Measurements from ENCODE around the gene GALNT10. TPM values are rescaled to one million over a fixed set of nuclear protein-coding genes. Genes with fewer than 3 reads are reported as not detected.

Gene GALNT10
- polyA plus RNA-seq, 1 of the 3 experiments (the other 2 are of a cell fraction), result 56.3 TPM

DNA sequence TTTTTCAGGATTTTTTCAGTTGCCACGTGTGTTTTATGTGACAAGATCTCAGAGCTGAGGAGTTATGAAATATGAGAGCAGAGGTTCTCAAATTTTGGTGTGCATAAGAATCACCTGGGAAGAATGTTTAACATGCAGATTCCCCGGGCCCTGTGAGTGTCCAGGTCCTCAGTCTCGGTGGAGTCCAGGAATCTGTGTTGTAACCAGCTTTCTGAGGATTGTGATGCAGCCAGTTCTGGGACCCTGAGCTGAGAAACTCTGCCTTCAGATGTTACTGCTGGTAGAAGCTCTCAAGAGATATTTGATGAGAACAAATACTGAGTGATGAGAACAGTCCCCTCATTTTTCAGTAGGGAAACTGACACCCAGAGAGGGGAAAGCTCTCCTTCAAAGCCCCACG is 152.4 kb downstream of the GALNT10 start (continued):
- TF ChIP-seq, protein P1, sequence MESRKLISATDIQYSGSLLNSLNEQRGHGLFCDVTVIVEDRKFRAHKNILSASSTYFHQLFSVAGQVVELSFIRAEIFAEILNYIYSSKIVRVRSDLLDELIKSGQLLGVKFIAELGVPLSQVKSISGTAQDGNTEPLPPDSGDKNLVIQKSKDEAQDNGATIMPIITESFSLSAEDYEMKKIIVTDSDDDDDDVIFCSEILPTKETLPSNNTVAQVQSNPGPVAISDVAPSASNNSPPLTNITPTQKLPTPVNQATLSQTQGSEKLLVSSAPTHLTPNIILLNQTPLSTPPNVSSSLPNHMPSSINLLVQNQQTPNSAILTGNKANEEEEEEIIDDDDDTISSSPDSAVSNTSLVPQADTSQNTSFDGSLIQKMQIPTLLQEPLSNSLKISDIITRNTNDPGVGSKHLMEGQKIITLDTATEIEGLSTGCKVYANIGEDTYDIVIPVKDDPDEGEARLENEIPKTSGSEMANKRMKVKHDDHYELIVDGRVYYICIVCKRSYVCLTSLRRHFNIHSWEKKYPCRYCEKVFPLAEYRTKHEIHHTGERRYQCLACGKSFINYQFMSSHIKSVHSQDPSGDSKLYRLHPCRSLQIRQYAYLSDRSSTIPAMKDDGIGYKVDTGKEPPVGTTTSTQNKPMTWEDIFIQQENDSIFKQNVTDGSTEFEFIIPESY (IDR thresholded peaks at IDR 0.05; ENCODE audit: borderline replicate concordance, low read depth), result no peak
- TF ChIP-seq ELF1 (IDR thresholded peaks at IDR 0.05) (no peak), FOSL2 (IDR thresholded peaks at IDR 0.05; ENCODE audit: borderline replicate concordance, low read depth) (no peak), EZH2phosphoT487 (IDR thresholded peaks at IDR 0.05; ENCODE audit: borderline replicate concordance, low read depth) (no peak), TAF1 (IDR thresholded peaks at IDR 0.05; ENCODE audit: borderline replicate concordance, low read depth, low read length) (no peak), MEF2A (IDR thresholded peaks at IDR 0.05; ENCODE audit: borderline replicate concordance, low read depth) (no peak), FOXJ3 (CRISPR knock-in tag; IDR thresholded peaks at IDR 0.05) (no peak), NRF1 (IDR thresholded peaks at IDR 0.05; ENCODE audit: low read depth, low read length) (no peak)
- TF ChIP-seq, protein P2, sequence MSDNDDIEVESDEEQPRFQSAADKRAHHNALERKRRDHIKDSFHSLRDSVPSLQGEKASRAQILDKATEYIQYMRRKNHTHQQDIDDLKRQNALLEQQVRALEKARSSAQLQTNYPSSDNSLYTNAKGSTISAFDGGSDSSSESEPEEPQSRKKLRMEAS (IDR thresholded peaks at IDR 0.05; ENCODE audit: low read depth), result no peak
- TF ChIP-seq, protein P3, sequence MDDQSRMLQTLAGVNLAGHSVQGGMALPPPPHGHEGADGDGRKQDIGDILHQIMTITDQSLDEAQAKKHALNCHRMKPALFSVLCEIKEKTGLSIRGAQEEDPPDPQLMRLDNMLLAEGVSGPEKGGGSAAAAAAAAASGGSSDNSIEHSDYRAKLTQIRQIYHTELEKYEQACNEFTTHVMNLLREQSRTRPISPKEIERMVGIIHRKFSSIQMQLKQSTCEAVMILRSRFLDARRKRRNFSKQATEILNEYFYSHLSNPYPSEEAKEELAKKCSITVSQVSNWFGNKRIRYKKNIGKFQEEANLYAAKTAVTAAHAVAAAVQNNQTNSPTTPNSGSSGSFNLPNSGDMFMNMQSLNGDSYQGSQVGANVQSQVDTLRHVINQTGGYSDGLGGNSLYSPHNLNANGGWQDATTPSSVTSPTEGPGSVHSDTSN (IDR thresholded peaks at IDR 0.05), result no peak

DNA sequence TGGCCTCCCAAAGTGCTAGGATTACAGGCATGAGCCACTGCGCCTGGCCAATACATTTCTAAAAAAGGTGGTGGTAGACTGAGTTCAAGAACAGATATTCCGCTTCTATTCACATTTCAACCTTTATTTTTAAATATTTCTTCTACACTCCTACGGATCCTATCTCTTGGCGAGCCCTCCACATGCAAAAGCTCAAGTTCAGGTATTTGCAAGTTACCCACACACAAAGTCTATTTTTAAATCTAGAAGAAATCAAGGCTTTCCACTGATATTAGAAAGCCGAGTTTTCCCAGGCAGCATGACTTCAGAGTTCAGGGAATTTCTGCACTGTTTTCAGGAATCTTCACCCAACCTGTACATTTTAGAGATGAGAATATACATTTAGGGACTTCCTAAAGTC is 153.9 kb downstream of the GALNT10 start:
- no peak for TF ChIP-seq TCF12 (IDR thresholded peaks at IDR 0.05)
- no peak for TF ChIP-seq FOXM1 (IDR thresholded peaks at IDR 0.05; ENCODE audit: low read depth)
- TF ChIP-seq GABPA (IDR thresholded peaks at IDR 0.05; ENCODE audit: low read depth), result no peak
- Histone ChIP-seq H3K79me2 (ENCODE audit: insufficient read depth) (peaks cover 46% of the 10 kb centered on the region), H3K9me3 (no peaks in the 10 kb centered on the region), H3F3A (replicated peaks; ENCODE audit: insufficient read depth) (no peaks in the 10 kb centered on the region), H3K9me2 (no peaks in the 10 kb centered on the region), H3K9ac (no peak overlapping the region), H3K4me1 (ENCODE audit: control insufficient read depth in 1 of 2, insufficient read depth in 2 of 2, low read depth in 1 of 2, low read length in 1 of 2) (no peaks in the 10 kb centered on the region), H3K27ac (ENCODE audit: low read depth in 2 of 2, low read length in 1 of 2) (no peak overlapping the region), H3K4me2 (no peak overlapping the region), H3K36me3 (replicated peaks in 1 of 2; ENCODE audit: control insufficient read depth in 1 of 2, insufficient read depth in 2 of 2, low read length in 1 of 2) (peaks cover 5 to 24% of the 10 kb centered on the region in 2 experiments), H3K4me3 (ENCODE audit: low read depth in 2 of 2, low read length in 1 of 2) (no peak overlapping the region), H3K27me3 (ENCODE audit: insufficient read depth) (no peaks in the 10 kb centered on the region), H4K20me1 (ENCODE audit: insufficient read depth) (no peaks in the 10 kb centered on the region), H2AFZ (ENCODE audit: low read depth) (no peak overlapping the region)
- POLR2A ChIA-PET, result no interaction called here
- CTCF ChIA-PET, result no interaction called here
- 96% methylated on average over 5 of the region's 5 CpGs for WGBS (ENCODE audit: low lambda C conversion rate)
- no peak for DNase-seq
